Endothelial cell (in vitro differentiated cells): ENCODE results near the gene ZFAND2B. TPM values are rescaled to one million over a fixed set of nuclear protein-coding genes. Genes with fewer than 3 reads are reported as not detected.

Experiments
- DNase-seq: peaks from one replicate; pipeline ENCODE4 v3.0.0; 2021; ENCODE audit warnings: low spot score
- H3K27ac Mint-ChIP-seq: one replicate; pipeline ENCODE4 v1.8.0; 2021; ENCODE audit warnings: mixed read lengths, inconsistent platforms; ENCODE audit not compliant: unreplicated experiment
- H3K27me3 Mint-ChIP-seq: one replicate; pipeline ENCODE4 v1.8.0; 2021; ENCODE audit warnings: mild to moderate bottlenecking, moderate library complexity, mixed read lengths, inconsistent platforms; ENCODE audit not compliant: unreplicated experiment
- H3K36me3 Mint-ChIP-seq: one replicate; pipeline ENCODE4 v1.8.0; 2021; ENCODE audit warnings: mild to moderate bottlenecking, low read depth, mixed read lengths, inconsistent platforms; ENCODE audit not compliant: unreplicated experiment
- H3K4me1 Mint-ChIP-seq: one replicate; pipeline ENCODE4 v1.8.0; 2021; ENCODE audit warnings: mild to moderate bottlenecking, mixed read lengths, inconsistent platforms; ENCODE audit not compliant: unreplicated experiment
- H3K4me3 Mint-ChIP-seq: one replicate; pipeline ENCODE4 v1.8.0; 2021; ENCODE audit warnings: mild to moderate bottlenecking, mixed read lengths, inconsistent platforms; ENCODE audit not compliant: unreplicated experiment
- H3K9me3 Mint-ChIP-seq: one replicate; pipeline ENCODE4 v1.8.0; 2021; ENCODE audit warnings: mixed read lengths, inconsistent platforms; ENCODE audit not compliant: unreplicated experiment
- total RNA-seq: library from RNA; stranded (reverse); fragmentation: NEBNext Ultra II Directional; extraction: Animal tissue kit (Norgen Biotek cat#: 25700); gene quantifications from one replicate; pipeline ENCODE4 v1.2.1, GENCODE V29; 2021; ENCODE audit not compliant: unreplicated experiment
- TF ChIP-seq, protein P1 (sequence below): fragments of 200-600 bp; sonication (generic); IDR thresholded peaks from one replicate; pipeline ENCODE4 v1.5.0; 2021; ENCODE audit warnings: antibody characterized with exemption; ENCODE audit not compliant: unreplicated experiment

The ZFAND2B gene
- total RNA-seq, 1 donor from 2014 or later: 39.7 TPM

DNA sequence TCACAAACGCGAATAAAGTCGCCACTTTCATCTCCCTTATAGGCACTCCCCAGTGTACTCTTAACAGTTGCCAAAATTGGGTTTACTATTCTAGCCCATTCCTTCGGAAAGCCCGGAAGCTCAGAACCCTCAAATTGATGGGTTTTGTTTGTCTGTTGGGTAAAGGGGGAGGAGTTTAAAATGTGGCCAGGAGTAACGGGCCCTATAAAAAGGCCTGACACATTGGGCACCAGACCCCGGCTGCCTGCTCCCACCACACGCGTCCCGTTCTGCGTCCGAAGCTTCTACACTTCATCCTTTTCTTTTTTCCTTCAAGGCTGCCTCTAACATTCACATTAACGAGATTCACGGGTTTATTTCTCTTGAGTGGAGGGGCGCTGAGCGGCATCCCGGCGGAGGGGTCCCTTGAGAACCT, 46.8 kb upstream of the ZFAND2B start:
- Mint-ChIP-seq H3K27ac (peak overlapping the region; percentile 59), H3K36me3 (peaks cover 3% of the 10 kb centered on the region), H3K4me1 (peaks cover 6% of the 10 kb centered on the region), H3K27me3 (peaks cover 3% of the 10 kb centered on the region), H3K4me3 (peak overlapping the region; percentile 86), H3K9me3 (no peaks in the 10 kb centered on the region)
- DNase-seq: no peak
- TF ChIP-seq, protein P1, sequence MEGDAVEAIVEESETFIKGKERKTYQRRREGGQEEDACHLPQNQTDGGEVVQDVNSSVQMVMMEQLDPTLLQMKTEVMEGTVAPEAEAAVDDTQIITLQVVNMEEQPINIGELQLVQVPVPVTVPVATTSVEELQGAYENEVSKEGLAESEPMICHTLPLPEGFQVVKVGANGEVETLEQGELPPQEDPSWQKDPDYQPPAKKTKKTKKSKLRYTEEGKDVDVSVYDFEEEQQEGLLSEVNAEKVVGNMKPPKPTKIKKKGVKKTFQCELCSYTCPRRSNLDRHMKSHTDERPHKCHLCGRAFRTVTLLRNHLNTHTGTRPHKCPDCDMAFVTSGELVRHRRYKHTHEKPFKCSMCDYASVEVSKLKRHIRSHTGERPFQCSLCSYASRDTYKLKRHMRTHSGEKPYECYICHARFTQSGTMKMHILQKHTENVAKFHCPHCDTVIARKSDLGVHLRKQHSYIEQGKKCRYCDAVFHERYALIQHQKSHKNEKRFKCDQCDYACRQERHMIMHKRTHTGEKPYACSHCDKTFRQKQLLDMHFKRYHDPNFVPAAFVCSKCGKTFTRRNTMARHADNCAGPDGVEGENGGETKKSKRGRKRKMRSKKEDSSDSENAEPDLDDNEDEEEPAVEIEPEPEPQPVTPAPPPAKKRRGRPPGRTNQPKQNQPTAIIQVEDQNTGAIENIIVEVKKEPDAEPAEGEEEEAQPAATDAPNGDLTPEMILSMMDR: no peak

GRCh38 chr2:219160186-219161017, 46.2 kb upstream of the ZFAND2B start, which contains the start of gene NHEJ1:
Gene NHEJ1 (minus strand): TSS chr2:219160815. CDS start chr2:219158362, 2,453 bp downstream.
- no peaks in the 10 kb centered on the region for H3K9me3 Mint-ChIP-seq
- DNase-seq: peak; percentile 94
- peaks cover 3% of the 10 kb centered on the region for H3K27me3 Mint-ChIP-seq
- H3K27ac Mint-ChIP-seq: peak within 1 kb of the TSS; percentile 59
- TF ChIP-seq, protein P1: peak; percentile 94
- H3K4me1 Mint-ChIP-seq: peaks cover 6% of the 10 kb centered on the region
- peaks cover 3% of the 10 kb centered on the region for H3K36me3 Mint-ChIP-seq
- H3K4me3 Mint-ChIP-seq: peak within 1 kb of the TSS; percentile 92

DNA sequence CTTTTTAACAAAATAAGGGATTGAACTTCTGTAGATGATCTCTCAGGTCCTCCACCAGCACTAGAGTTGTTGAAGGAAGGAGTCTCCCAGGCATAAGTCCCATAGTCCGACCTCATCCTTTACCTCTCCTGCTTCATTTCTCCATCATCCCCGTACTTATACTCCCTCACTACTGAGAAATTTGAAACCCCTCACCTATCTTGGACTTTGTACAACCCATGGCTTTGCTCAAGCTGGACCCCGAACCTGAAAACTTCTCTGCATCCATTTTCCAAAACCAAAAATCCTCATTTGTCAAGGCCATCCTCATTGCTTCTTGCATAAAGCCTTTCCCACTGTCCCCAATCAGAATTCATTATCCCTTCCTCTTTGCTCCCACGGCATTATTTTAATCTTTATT, 45.5 kb upstream of the ZFAND2B start:
- TF ChIP-seq, protein P1: no peak
- Mint-ChIP-seq H3K4me1 (peaks cover 6% of the 10 kb centered on the region), H3K36me3 (peaks cover 3% of the 10 kb centered on the region), H3K4me3 (peak overlapping the region; percentile 92), H3K27ac (no peak overlapping the region), H3K27me3 (peaks cover 3% of the 10 kb centered on the region), H3K9me3 (no peaks in the 10 kb centered on the region)
- no peak for DNase-seq

DNA sequence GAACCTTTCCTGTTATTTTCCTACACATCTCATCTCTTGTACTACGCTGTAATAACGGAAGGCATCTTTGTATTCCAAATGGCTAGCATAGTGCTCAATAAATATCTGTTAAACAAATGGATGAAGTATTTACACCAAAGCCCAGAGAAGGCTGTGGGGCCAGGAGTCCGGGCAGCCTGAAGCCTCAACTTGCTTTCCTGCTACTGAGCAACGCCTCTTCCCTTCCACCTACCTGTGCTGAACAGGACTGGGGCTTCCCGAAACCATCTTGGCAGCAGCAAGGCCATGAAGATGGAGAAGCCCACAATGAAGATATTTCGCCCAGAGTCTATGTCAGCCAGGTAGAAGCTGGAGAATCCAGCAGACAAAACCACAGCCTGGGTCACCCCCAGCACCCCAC, 43.4 kb upstream of the ZFAND2B start:
- no peak overlapping the region for H3K4me3 Mint-ChIP-seq
- no peak for DNase-seq
- H3K36me3 Mint-ChIP-seq: peaks cover 5% of the 10 kb centered on the region
- no peak overlapping the region for H3K27ac Mint-ChIP-seq
- TF ChIP-seq, protein P1: no peak
- peaks cover 8% of the 10 kb centered on the region for H3K4me1 Mint-ChIP-seq
- H3K27me3 Mint-ChIP-seq: peaks cover 7% of the 10 kb centered on the region
- no peaks in the 10 kb centered on the region for H3K9me3 Mint-ChIP-seq
